Endodermal cell (in vitro differentiated cells): ENCODE measurements around the gene PDLIM4. TPM values are rescaled to one million over a fixed set of nuclear protein-coding genes. Genes with fewer than 3 reads are reported as not detected.

Experiments
- DNase-seq: peaks from one replicate; pipeline ENCODE4 v3.0.0-alpha.2; 2017
- H3K27ac ChIP-seq: 2 replicates; pipeline ENCODE4 v1.5.1; 2013; ENCODE audit warnings: mild to moderate bottlenecking, low read depth, low read length, moderate library complexity
- H3K27me3 ChIP-seq: 2 replicates; pipeline ENCODE4 v1.6.1; 2013; ENCODE audit warnings: mild to moderate bottlenecking, low read length, moderate library complexity; ENCODE audit not compliant: insufficient read depth, control insufficient read depth, poor library complexity, severe bottlenecking
- H3K36me3 ChIP-seq: 2 replicates; pipeline ENCODE4 v1.7.0; 2013; ENCODE audit warnings: mild to moderate bottlenecking, low read length, moderate library complexity; ENCODE audit not compliant: control insufficient read depth, insufficient read depth
- H3K4me1 ChIP-seq: one replicate; pipeline ENCODE4 v1.7.0; 2013; ENCODE audit warnings: low read length; ENCODE audit not compliant: control insufficient read depth, insufficient read depth
- H3K4me3 ChIP-seq: 2 replicates; pipeline ENCODE4 v1.5.1; 2013; ENCODE audit warnings: mild to moderate bottlenecking, low read length, moderate library complexity
- H3K9ac ChIP-seq: 2 replicates; pipeline ENCODE4 v1.6.1; 2013; ENCODE audit warnings: mild to moderate bottlenecking, low read length, moderate library complexity; ENCODE audit not compliant: poor library complexity, severe bottlenecking; ENCODE audit errors: extremely low read depth
- H3K9me3 ChIP-seq: 2 replicates; pipeline ENCODE4 v1.6.1; 2013; ENCODE audit warnings: mild to moderate bottlenecking, low read length, moderate library complexity; ENCODE audit not compliant: control insufficient read depth
- H3K27ac Mint-ChIP-seq: 2 replicates; pipeline ENCODE4 v1.8.0; 2020; ENCODE audit warnings: mixed read lengths
- H3K27me3 Mint-ChIP-seq: 2 replicates; pipeline ENCODE4 v1.8.0; 2021; ENCODE audit warnings: mild to moderate bottlenecking, mixed read lengths; ENCODE audit not compliant: insufficient read depth
- H3K36me3 Mint-ChIP-seq: 2 replicates; pipeline ENCODE4 v1.8.0; 2020; ENCODE audit warnings: low read depth, mixed read lengths
- H3K4me1 Mint-ChIP-seq: 2 replicates; pipeline ENCODE4 v1.8.0; 2020; ENCODE audit warnings: mixed read lengths
- H3K4me3 Mint-ChIP-seq: 2 replicates; pipeline ENCODE4 v1.8.0; 2020; ENCODE audit warnings: mild to moderate bottlenecking, moderate library complexity, mixed read lengths
- H3K9me3 Mint-ChIP-seq: 2 replicates; pipeline ENCODE4 v1.8.0; 2020; ENCODE audit warnings: mild to moderate bottlenecking, mixed read lengths
- CTCF ChIP-seq: fragments of 200-600 bp; sonication (generic); conservative IDR thresholded peaks from 2 replicates; pipeline ENCODE4 v1.5.0; 2021; ENCODE audit warnings: antibody characterized with exemption, mild to moderate bottlenecking
- WGBS, 2 experiments: methylation state at CpG; one replicate each; pipeline versions ENCODE4 v1.1.5 to v1.1.7; 2013; ENCODE audit warnings: missing lambda C conversion rate in 2 of 2, mixed read lengths in 1 of 2; ENCODE audit not compliant: insufficient coverage in 1 of 2, insufficient read length in 1 of 2; 5-methylcytosine and 5-hydroxymethylcytosine counted together
- total RNA-seq, 2 donors: library from RNA; stranded (reverse); fragmentation: NEBNext Ultra II Directional in 1 of 2; extraction: Animal tissue kit (Norgen Biotek cat#: 25700) in 1 of 2; gene quantifications; 2 replicates in 1 of 2; 3 replicates in 1 of 2; pipeline ENCODE4 v1.2.1, GENCODE V29; 2021

The PDLIM4 gene
- total RNA-seq, 2 donors from 2014 or later, result 9.0 to 11.2 TPM

- Histone ChIP-seq H3K27me3 (peaks cover 71% of the 10 kb centered on the region), H3K36me3 (no peaks in the 10 kb centered on the region), H3K4me1 (no peaks in the 10 kb centered on the region), H3K4me3 (no peak overlapping the region), H3K9me3 (no peaks in the 10 kb centered on the region), H3K27ac (no peak overlapping the region), H3K9ac (no peak overlapping the region)
- TF ChIP-seq CTCF, result no peak
- Mint-ChIP-seq H3K4me3 (no peak overlapping the region), H3K27me3 (peaks cover 40% of the 10 kb centered on the region), H3K4me1 (peaks cover 8% of the 10 kb centered on the region), H3K36me3 (no peaks in the 10 kb centered on the region), H3K9me3 (no peaks in the 10 kb centered on the region), H3K27ac (no peak overlapping the region)
- WGBS, 2 experiments, result 87 to 100% methylated on average over 2 of the region's 2 CpGs
- no peak for DNase-seq
These were observed 33.6 kb upstream of the PDLIM4 start for GRCh38 chr5:132223861-132224260.

GRCh38 chr5:132224716-132225115 lies 32.8 kb upstream of the PDLIM4 start:
- Histone ChIP-seq H3K4me3 (no peak overlapping the region), H3K27me3 (peaks cover 79% of the 10 kb centered on the region), H3K9me3 (no peaks in the 10 kb centered on the region), H3K9ac (no peak overlapping the region), H3K4me1 (no peaks in the 10 kb centered on the region), H3K27ac (no peak overlapping the region), H3K36me3 (no peaks in the 10 kb centered on the region)
- DNase-seq, result peak; percentile 13
- no peak overlapping the region for H3K27ac Mint-ChIP-seq
- H3K27me3 Mint-ChIP-seq, result peaks cover 48% of the 10 kb centered on the region
- no peaks in the 10 kb centered on the region for H3K36me3 Mint-ChIP-seq
- no peak overlapping the region for H3K4me3 Mint-ChIP-seq
- H3K4me1 Mint-ChIP-seq, result peaks cover 8% of the 10 kb centered on the region
- no peaks in the 10 kb centered on the region for H3K9me3 Mint-ChIP-seq
- no peak for TF ChIP-seq CTCF
- WGBS, 2 experiments, result 96 to 100% methylated on average over 1 of the region's 1 CpG

- H3K9ac ChIP-seq, result no peak overlapping the region
- H3K27ac ChIP-seq, result no peak overlapping the region
- DNase-seq, result peak; percentile 40
- peaks cover 81% of the 10 kb centered on the region for H3K27me3 ChIP-seq
- Mint-ChIP-seq H3K27ac (no peak overlapping the region), H3K4me3 (no peak overlapping the region), H3K9me3 (no peaks in the 10 kb centered on the region), H3K27me3 (peaks cover 55% of the 10 kb centered on the region), H3K36me3 (no peaks in the 10 kb centered on the region), H3K4me1 (peaks cover 8% of the 10 kb centered on the region)
- no peak for TF ChIP-seq CTCF
- WGBS, 2 experiments, result 90 to 94% methylated on average over 6 to 13 of the region's 13 CpGs
- H3K36me3 ChIP-seq, result no peaks in the 10 kb centered on the region
- no peak overlapping the region for H3K4me3 ChIP-seq
- no peaks in the 10 kb centered on the region for H3K4me1 ChIP-seq
- H3K9me3 ChIP-seq, result no peaks in the 10 kb centered on the region
These were observed 32.1 kb upstream of the PDLIM4 start for GRCh38 chr5:132225165-132226032.
